Measurements from ENCODE around the gene EMCN. TPM values are rescaled to one million over a fixed set of nuclear protein-coding genes. Genes with fewer than 3 reads are reported as not detected.

EMCN gene
- total and polyA plus RNA-seq, 10 of the 15 experiments (the other 5 are each of a cell fraction or from before 2014, with no cell fraction given), result not detected

GRCh38 chr4:100539706-100540105 lies 21.9 kb upstream of the EMCN start (continued):
- TF ChIP-seq ZBTB40 (IDR thresholded peaks at IDR 0.05; ENCODE audit: borderline replicate concordance) (no peak), POU2F2 (IDR thresholded peaks at IDR 0.05; ENCODE audit: borderline replicate concordance, low read depth, low read length) (no peak), TCF12 (IDR thresholded peaks at IDR 0.05; ENCODE audit: low read depth, low read length) (no peak), POLR2AphosphoS5 (IDR thresholded peaks at IDR 0.05; ENCODE audit: low read length) (no peak), RAD51 (IDR thresholded peaks at IDR 0.05) (no peak), KAT2A (conservative IDR thresholded peaks at IDR 0.05; ENCODE audit: control insufficient read depth, low read depth, low read length) (no peak), ESRRA (IDR thresholded peaks at IDR 0.05; ENCODE audit: low read length) (no peak), HCFC1 (IDR thresholded peaks at IDR 0.05; ENCODE audit: low read length) (no peak), RB1 (IDR thresholded peaks at IDR 0.05; ENCODE audit: borderline replicate concordance) (no peak)

GRCh38 chr4:100533741-100534140 lies 15.9 kb upstream of the EMCN start:
- in situ Hi-C loops (cut with MboI), result no loop called here
- Histone ChIP-seq H3K27ac (ENCODE audit: control insufficient read depth, insufficient read depth) (no peak overlapping the region), H3K4me2 (ENCODE audit: control insufficient read depth, insufficient read depth) (no peak overlapping the region), H2AFZ (ENCODE audit: control insufficient read depth, low read depth, low read length) (no peak overlapping the region), H3K9me3 (replicated peaks; ENCODE audit: control insufficient read depth, insufficient read depth, low read length) (no peaks in the 10 kb centered on the region), H3K4me3 (no peak overlapping the region), H3K79me2 (ENCODE audit: control insufficient read depth, insufficient read depth, low read length) (no peaks in the 10 kb centered on the region), H3K27me3 (replicated peaks in 1 of 2; ENCODE audit: control insufficient read depth in 2 of 2, insufficient read depth in 2 of 2, low read length in 1 of 2) (no peaks in the 10 kb centered on the region), H4K20me1 (ENCODE audit: control insufficient read depth, insufficient read depth) (no peaks in the 10 kb centered on the region), H3K36me3 (ENCODE audit: control insufficient read depth in 2 of 2, insufficient read depth in 2 of 2, low read length in 1 of 2) (no peaks in the 10 kb centered on the region), H3K9ac (ENCODE audit: control insufficient read depth, insufficient read depth, low read length) (no peak overlapping the region), H3K4me1 (ENCODE audit: control insufficient read depth, insufficient read depth, low read length) (no peaks in the 10 kb centered on the region)
- intact Hi-C loops (cut with micrococcal nuclease; ENCODE audit: unreplicated experiment), result no loop called here
- no TSS peak for BruUV-seq (replicated peaks)
- POLR2A ChIA-PET, result no interaction called here
- RAD21 ChIA-PET (ENCODE audit: unreplicated experiment), result no interaction called here
- WGBS (ENCODE audit: insufficient coverage, insufficient replicate concordance, low lambda C conversion rate, missing lambda C conversion rate), result 6% methylated on average over 1 of the region's 1 CpG
- FAIRE-seq (no peak), ATAC-seq (no peak), DNase-seq (ENCODE audit: low read depth, low spot score) (no peak)
- CTCF ChIA-PET, result no interaction called here
- SMC1A ChIA-PET (ENCODE audit: uncharacterized antibody, unreplicated experiment), result no interaction called here
- TF ChIP-seq JUND (IDR thresholded peaks at IDR 0.05; ENCODE audit: low read depth, low read length) (no peak), IRF4 (IDR thresholded peaks at IDR 0.05; ENCODE audit: low read depth, low read length) (no peak), ZBTB33 (IDR thresholded peaks at IDR 0.05) (no peak), RUNX3 (IDR thresholded peaks at IDR 0.05; ENCODE audit: low read length) (no peak), SREBF1 (IDR thresholded peaks at IDR 0.05; ENCODE audit: low read length) (no peak), STAT3 (IDR thresholded peaks at IDR 0.05; ENCODE audit: low read depth, low read length) (no peak), CHD2 (IDR thresholded peaks at IDR 0.05; ENCODE audit: borderline replicate concordance, low read depth, low read length) (no peak), EED (IDR thresholded peaks at IDR 0.05; ENCODE audit: low read depth) (no peak), BACH1 (IDR thresholded peaks at IDR 0.05; ENCODE audit: borderline replicate concordance) (no peak), PAX8 (IDR thresholded peaks at IDR 0.05) (no peak), SMARCA5 (IDR thresholded peaks at IDR 0.05) (no peak), EGR1 (IDR thresholded peaks at IDR 0.05; ENCODE audit: borderline replicate concordance in 1 of 2, low read depth in 2 of 2, low read length in 2 of 2) (no peak), NFXL1 (IDR thresholded peaks at IDR 0.05; ENCODE audit: borderline replicate concordance) (no peak)
